B cell (primary cell): Measurements from ENCODE around the gene KRTAP19-7.

ENCODE experiments used
- CTCF ChIP-seq: fragments of 200-600 bp; IDR thresholded peaks from one replicate; pipeline ENCODE4 v1.8.0; 2022; ENCODE audit warnings: antibody characterized with exemption, mild to moderate bottlenecking
- EZH2 ChIP-seq: IDR thresholded peaks from 2 replicates; pipeline ENCODE4 v1.6.1; 2012; ENCODE audit warnings: borderline replicate concordance, low read depth, mild to moderate bottlenecking, moderate library complexity, low read length; ENCODE audit not compliant: insufficient read depth, poor library complexity, severe bottlenecking

- no peak for TF ChIP-seq CTCF
- no peak for TF ChIP-seq EZH2
These were observed 6.0 kb downstream of the KRTAP19-7 start for GRCh38 chr21:30555095-30555494.
